Measurements from ENCODE around the gene SNAPC3. TPM values are rescaled to one million over a fixed set of nuclear protein-coding genes. Genes with fewer than 3 reads are reported as not detected.

Gene SNAPC3
- total and polyA plus RNA-seq, 8 donors = 30.7 to 72.3 (median 60.7) TPM

DNA sequence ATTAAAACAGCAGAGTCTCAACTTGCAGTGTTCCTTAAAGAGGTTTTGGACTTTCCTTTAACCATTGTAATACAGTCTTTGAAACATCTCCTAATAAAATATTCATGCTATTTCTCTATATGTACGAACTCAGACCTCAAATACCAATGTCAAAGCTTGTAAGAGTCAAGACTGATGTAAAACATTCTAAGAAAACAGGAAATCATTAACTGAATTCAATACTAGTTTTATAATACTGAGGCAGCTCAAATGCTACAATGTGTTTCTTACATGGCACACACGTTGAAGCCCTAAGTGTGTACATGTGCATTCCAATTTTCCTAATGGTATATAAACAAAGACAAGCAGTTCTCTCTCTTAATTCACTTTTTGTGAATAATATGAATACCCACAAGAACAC is 76.5 kb downstream of the SNAPC3 start:
- Histone ChIP-seq H3K36me3 (peaks cover 0 to 14% of the 10 kb centered on the region in 2 donors), H3K4me3 (no peak overlapping the region), H3K27me3 (no peaks in the 10 kb centered on the region), H3K9me3 (no peaks in the 10 kb centered on the region), H3K4me1 (no peaks in the 10 kb centered on the region), H3K27ac (no peak overlapping the region)
- intact Hi-C loops (cut with DNase I) = no loop called here
- ATAC-seq = no peak
- no peak for DNase-seq
- TF ChIP-seq, protein P1, sequence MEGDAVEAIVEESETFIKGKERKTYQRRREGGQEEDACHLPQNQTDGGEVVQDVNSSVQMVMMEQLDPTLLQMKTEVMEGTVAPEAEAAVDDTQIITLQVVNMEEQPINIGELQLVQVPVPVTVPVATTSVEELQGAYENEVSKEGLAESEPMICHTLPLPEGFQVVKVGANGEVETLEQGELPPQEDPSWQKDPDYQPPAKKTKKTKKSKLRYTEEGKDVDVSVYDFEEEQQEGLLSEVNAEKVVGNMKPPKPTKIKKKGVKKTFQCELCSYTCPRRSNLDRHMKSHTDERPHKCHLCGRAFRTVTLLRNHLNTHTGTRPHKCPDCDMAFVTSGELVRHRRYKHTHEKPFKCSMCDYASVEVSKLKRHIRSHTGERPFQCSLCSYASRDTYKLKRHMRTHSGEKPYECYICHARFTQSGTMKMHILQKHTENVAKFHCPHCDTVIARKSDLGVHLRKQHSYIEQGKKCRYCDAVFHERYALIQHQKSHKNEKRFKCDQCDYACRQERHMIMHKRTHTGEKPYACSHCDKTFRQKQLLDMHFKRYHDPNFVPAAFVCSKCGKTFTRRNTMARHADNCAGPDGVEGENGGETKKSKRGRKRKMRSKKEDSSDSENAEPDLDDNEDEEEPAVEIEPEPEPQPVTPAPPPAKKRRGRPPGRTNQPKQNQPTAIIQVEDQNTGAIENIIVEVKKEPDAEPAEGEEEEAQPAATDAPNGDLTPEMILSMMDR (IDR thresholded peaks at IDR 0.05) = no peak

DNA sequence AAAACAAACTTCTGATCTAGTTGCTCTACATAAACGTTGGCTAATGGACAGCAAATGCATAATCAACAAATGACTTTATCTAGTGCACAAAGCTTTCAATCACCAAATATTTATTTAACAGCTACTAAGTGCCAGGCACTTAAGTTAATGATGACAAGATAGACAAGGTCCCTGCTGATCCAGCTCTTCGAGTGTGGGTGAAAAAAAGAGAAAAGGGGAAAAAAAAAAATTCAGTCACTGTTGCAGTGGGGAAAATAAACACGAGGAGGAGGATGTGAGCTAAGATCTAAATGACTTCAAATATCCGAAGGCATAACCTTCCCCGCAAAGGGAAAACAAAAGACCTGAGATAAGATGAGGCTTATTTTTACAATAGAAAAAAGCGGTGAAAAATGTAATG is 78.5 kb downstream of the SNAPC3 start:
- Histone ChIP-seq H3K9me3 (no peaks in the 10 kb centered on the region), H3K4me3 (no peak overlapping the region), H3K4me1 (no peaks in the 10 kb centered on the region), H3K27ac (no peak overlapping the region), H3K36me3 (peaks cover 0 to 32% of the 10 kb centered on the region in 2 donors), H3K27me3 (no peaks in the 10 kb centered on the region)
- DNase-seq = no peak
- no peak for ATAC-seq
- intact Hi-C loops (cut with DNase I) = no loop called here
- TF ChIP-seq, protein P1 (IDR thresholded peaks at IDR 0.05) = no peak

DNA sequence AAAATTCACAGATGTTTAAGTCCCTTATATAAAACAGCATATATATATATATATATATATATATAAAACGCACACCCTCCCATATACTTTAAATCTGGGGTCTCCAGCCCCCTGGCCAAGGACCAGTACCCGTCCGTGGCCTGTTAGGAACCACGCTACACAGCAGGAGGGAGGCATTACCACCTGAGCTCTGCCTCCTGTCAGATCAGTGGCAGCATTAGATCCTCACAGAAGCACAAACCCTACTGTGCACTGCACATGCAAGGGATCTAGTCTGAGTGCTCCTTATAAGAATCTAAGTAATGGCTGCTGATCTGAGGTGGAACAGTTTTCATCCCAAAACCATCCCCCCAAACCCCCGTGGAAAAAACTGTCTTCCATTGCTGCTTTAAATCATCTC is 79.1 kb downstream of the SNAPC3 start:
- Histone ChIP-seq H3K27me3 (no peaks in the 10 kb centered on the region), H3K9me3 (no peaks in the 10 kb centered on the region), H3K27ac (no peak overlapping the region), H3K4me1 (no peaks in the 10 kb centered on the region), H3K4me3 (no peak overlapping the region), H3K36me3 (peaks cover 0 to 38% of the 10 kb centered on the region in 2 donors)
- TF ChIP-seq, protein P1 (IDR thresholded peaks at IDR 0.05) = no peak
- ATAC-seq = no peak
- intact Hi-C loops (cut with DNase I) = no loop called here
- no peak for DNase-seq

DNA sequence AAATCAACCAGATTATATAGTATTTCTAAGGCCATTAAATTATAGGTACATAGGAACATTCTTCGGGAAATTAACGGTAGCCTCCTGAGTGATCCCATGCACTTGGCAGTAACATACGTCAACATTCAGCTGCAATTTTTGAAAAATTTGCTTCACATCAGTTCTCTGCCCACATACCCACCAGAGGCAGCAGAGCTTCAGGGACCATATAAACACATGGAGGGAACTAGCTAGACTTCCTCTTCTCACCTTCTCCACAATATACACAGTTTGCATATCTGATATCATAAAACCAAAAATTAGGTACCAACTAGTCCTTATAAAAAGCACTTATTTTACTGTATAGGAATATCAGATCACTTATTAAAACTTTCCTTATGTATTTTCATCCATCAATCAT is 83.2 kb downstream of the SNAPC3 start:
- H3K9me3 ChIP-seq = no peaks in the 10 kb centered on the region
- peaks cover 0 to 18% of the 10 kb centered on the region in 2 donors for H3K4me1 ChIP-seq
- no peak overlapping the region for H3K4me3 ChIP-seq
- H3K36me3 ChIP-seq = peaks cover 0 to 36% of the 10 kb centered on the region in 2 donors
- H3K27me3 ChIP-seq = no peaks in the 10 kb centered on the region
- H3K27ac ChIP-seq = no peak overlapping the region
- DNase-seq = no peak
- intact Hi-C loops (cut with DNase I) = no loop called here
- ATAC-seq = no peak
- TF ChIP-seq, protein P1 (IDR thresholded peaks at IDR 0.05) = no peak

DNA sequence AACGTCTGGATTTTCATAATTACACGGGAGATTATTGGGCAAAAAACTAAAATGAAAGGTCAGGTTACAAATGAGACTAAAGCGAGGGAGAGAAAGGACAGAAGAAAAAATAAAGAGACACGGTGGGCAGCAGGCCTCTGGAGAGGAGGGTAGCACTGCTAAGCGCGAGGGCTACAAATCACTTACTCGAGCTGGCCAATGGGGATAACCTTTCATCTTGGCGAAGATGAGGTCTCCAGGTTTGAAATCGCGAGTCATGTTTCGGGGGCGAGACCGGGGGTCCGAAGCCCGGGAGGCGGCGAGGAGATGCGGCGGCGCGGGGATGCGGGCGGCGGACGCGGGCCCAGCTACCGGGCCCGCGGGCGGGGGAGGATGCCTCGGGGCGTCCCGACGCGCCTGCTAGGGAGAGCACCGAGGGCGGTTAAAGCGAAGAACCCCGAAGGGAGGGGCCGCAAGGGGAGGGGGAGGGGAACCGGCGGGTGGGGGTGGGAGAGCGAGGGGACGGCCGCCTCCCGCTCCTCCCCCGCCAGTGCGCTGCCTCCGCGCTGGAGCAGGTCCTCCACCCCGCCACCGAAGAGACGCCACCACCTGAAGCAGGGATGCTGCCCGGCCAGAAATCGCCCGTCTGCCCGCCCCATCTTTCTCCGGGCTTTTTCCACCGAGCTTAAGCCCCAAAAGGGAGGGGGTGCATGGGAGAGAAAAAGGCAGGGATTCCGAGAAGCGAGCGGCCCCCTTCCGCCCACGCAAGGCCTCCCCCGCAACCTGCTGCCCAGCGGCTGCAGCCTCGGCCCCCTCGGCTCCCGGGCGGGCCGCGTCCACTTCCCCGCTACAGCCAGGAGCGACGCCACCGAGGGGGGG is 87.5 kb downstream of the SNAPC3 start:
- no peaks in the 10 kb centered on the region for H3K9me3 ChIP-seq
- H3K27ac ChIP-seq = peak overlapping the region; percentile 92 to 94
- peaks cover 0 to 20% of the 10 kb centered on the region in 2 donors for H3K36me3 ChIP-seq
- intact Hi-C loops (cut with DNase I) = no loop called here
- TF ChIP-seq, protein P1 (IDR thresholded peaks at IDR 0.05) = no peak
- peak; percentile 78 for ATAC-seq
- DNase-seq = peak; percentile 17 to 85 (median 44)
- no peaks in the 10 kb centered on the region for H3K27me3 ChIP-seq
- H3K4me3 ChIP-seq = peak overlapping the region; percentile 98 to 99
- H3K4me1 ChIP-seq = peaks cover 0 to 24% of the 10 kb centered on the region in 2 donors

Measured in left lung (tissue), 10 donors.